ENCODE data around the gene GET4. TPM values are rescaled to one million over a fixed set of nuclear protein-coding genes. Genes with fewer than 3 reads are reported as not detected.

GET4 gene
- total RNA-seq, 1 experiment from 2014 or later = 42.0 TPM

GRCh38 chr7:885893-886625 lies 9.7 kb downstream of the GET4 start:
- DNase-seq (ENCODE audit: low spot score) = no peak

- DNase-seq (ENCODE audit: low spot score) = no peak
Measured at GRCh38 chr7:886626-887487, 10.5 kb downstream of the GET4 start.

- DNase-seq (ENCODE audit: low spot score) = no peak
Measured at GRCh38 chr7:887488-887820, 11.1 kb downstream of the GET4 start.

- DNase-seq (ENCODE audit: low spot score) = no peak
Measured at GRCh38 chr7:888081-889024, 12.0 kb downstream of the GET4 start.

- DNase-seq (ENCODE audit: low spot score) = no peak
Measured at GRCh38 chr7:889025-889390, 12.7 kb downstream of the GET4 start.

GRCh38 chr7:889391-889790 lies 13.0 kb downstream of the GET4 start:
- no peak for DNase-seq (ENCODE audit: low spot score)

- DNase-seq (ENCODE audit: low spot score) = no peak
Measured at GRCh38 chr7:890868-891267, 14.5 kb downstream of the GET4 start.

GRCh38 chr7:891291-891690 lies 14.9 kb downstream of the GET4 start:
- no peak for DNase-seq (ENCODE audit: low spot score)

GRCh38 chr7:891805-892204 lies 15.5 kb downstream of the GET4 start:
- DNase-seq (ENCODE audit: low spot score) = no peak

- no peak for DNase-seq (ENCODE audit: low spot score)
Measured at GRCh38 chr7:892648-893593, 16.6 kb downstream of the GET4 start.

GRCh38 chr7:893686-894085 lies 17.3 kb downstream of the GET4 start:
- DNase-seq (ENCODE audit: low spot score) = no peak

- DNase-seq (ENCODE audit: low spot score) = no peak
Measured at GRCh38 chr7:894164-894867, 18.0 kb downstream of the GET4 start.

- DNase-seq (ENCODE audit: low spot score) = no peak
Measured at GRCh38 chr7:894927-895450, 18.6 kb downstream of the GET4 start.

- DNase-seq (ENCODE audit: low spot score) = no peak
Measured at GRCh38 chr7:895451-896052, 19.2 kb downstream of the GET4 start.

- no peak for DNase-seq (ENCODE audit: low spot score)
Measured at GRCh38 chr7:896346-897075, 20.2 kb downstream of the GET4 start.

GRCh38 chr7:897086-897485 lies 20.7 kb downstream of the GET4 start:
- DNase-seq (ENCODE audit: low spot score) = no peak

- DNase-seq (ENCODE audit: low spot score) = no peak
Measured at GRCh38 chr7:897771-898376, 21.5 kb downstream of the GET4 start.

- DNase-seq (ENCODE audit: low spot score) = no peak
Measured at GRCh38 chr7:898460-898854, 22.1 kb downstream of the GET4 start.

Measured in H4 (cell line).